HK-2 (cell line): ENCODE measurements around the gene WBP1.
A peak's percentile ranks its signal among the peaks of the same experiment; 100 is the strongest.
"Not testable (repeated sequence)": the region's sequence is repeated elsewhere in the genome, so short reads cannot be mapped to it uniquely, and the experiment has no call there.

Source experiments
- DNase-seq: peaks from one replicate; pipeline ENCODE4 v3.0.0-alpha.2; 2018; ENCODE audit not compliant: unreplicated experiment

WBP1 gene

DNA sequence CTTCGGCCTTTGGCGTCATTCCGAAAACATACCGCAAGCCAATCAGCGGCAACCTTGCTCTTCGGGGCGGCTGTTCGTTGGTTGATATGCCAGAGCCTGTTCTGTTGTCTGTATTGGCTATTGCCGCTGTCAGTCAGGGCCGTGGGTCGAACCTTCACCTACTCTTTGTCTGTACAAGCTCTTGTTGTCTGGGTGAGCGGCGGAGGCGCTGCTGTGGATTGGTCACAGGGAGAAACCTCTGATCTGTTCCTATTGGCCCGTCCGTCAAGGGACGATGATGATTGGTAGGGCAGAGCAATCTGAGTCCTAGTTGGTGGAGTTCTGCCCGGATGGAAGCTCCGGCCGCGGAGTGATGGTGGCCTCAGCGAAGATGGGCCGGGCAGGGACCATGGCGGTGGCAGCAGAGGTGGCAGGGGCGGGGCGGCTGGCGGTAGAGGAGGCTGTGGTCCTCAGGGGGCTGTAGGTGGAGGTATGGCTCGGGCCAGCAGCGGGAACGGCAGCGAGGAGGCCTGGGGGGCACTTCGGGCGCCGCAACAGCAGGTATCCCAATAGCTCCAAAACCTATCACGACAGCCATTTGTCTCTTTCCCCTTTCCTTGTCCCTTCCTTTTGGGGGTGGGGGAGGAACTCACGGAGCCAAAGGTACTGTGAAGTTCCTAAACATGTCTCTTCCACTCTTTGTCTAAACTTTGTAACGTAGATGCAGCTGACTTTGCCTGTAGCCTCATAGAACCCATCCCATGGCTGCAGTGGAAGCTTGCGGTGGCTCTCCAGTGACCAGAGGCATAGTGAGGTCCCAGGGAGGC is at the start of gene WBP1:
Gene WBP1 (plus strand): TSS at position 307 of the 806 bp plus-strand sequence. CDS start 165 bp downstream, at position 472.
- DNase-seq = peak; percentile 100

DNA sequence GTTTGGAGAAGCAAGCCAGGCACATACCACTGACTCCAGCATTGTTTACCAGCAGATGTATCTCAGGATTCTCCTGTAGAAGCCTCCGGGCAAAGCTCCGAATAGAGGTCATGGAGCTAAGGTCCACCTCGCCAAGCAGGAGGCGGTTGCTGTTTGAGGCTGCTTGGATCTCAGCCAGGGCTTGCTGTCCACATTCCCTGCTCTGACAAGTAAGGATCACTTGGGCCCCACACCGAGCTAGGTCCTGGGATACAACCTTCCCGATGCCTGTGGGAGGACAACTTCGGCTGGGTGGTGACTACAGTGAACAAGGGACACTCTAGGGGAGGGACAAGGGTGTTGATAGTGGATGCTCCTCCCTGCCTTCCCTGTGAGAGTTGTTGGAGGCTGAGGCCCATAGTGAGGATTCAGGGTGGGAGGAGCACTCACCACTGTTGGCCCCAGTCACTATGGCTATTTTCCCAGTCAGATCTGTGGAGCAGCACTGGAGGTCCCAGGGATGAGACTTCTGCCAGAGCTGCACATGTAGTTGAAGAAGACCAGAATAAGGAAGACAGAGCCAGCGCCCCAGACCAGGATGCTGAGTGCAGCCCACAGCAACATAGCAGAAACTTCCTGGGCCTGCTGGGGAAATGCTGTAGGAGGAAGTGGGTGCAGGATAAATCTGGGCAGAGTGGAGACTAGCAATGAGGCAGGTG is 45.1 kb upstream of the WBP1 start:
- DNase-seq = no peak

DNA sequence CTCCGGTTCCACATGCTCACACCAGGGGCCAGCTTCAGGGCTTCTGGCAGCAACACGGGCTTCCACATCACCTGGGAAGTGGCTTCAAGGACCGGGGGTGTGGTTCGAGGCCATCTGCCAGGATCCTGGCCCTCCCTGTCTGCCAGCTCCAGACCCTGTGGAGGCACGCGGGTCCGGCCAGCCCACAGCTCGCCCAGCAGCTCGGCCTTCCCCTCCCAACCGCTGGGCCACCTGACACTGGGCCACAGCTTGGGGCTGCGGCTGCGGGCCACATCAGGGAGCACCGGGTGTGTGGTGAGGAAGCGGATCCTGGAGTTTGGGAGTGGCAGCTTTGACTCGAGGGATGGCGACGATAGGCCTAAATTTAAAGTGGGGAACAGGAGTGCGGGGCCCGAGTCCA is 43.8 kb upstream of the WBP1 start:
- no peak for DNase-seq

DNA sequence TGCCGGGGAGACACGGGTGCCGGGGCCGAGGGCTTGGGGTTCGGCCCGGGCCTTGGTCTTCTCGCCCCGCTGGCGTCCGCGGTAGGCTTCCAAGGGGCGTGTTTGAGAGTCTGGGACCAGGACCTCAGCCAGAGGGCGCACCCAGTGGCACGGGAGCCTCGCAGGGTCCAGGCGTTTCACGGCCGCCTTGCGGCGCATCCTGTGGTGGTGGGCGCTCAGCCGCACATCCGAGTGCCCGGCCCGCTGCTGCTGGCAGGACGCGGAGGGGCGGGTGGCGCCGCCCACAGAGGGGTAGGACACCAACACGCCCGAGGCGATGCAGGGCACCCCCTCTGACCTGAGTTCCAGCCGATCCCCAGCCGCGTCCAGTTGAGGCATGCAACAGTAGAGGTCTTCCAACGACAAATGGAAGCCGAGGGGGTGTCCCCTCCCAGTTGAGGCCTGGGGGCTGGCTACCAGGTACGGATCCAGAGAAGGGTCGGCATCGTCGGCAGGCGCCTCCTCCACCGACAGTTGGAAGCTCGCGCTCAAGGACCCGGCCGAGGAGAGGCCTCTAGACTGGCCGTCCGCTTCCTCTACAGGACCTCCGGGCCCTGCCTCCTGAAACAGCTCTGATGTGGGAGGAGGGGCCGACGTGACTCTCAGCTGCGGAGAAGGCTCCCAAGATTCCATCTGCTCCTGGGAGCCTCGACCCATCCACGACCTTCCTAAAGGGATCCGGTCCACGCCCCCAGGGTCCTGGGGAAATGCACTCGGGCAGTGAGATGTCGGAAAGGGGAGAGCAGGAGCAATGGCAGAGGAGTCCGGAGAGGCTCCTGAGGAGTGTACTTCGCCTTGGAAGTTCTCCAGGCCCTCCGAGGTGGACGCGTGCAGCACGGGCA is 43.1 kb upstream of the WBP1 start:
- DNase-seq = no peak

DNA sequence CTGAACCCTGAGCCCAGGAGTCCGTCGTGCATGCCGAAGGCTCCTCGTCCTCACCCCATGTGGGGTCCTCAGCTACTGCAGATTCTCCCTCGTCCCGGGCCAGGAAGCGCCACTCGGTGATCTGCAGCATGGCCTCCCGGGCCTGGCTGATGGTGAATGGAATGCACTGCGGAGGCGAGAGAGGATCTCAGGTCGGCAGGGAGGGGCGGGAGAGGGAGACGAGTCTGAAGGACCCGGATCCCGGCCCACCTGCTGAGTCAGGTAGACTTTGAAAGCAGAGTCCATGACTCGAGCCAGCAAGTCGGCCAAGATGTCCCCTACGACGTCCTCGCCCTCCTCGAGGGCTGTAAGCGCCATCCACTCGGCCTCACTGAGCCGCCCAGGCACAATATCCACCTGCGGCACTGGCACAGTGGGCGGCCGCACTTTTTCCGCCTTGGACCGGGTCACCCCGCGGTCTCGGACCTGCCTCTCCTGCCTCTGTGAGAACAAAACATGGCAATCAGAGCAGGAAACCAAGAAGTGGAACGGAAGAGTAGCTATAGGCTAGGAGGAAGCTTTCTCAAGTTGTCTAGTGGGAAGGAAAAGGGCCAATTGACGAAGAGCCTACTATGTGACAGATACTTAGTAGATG is 42.4 kb upstream of the WBP1 start:
- DNase-seq = no peak

DNA sequence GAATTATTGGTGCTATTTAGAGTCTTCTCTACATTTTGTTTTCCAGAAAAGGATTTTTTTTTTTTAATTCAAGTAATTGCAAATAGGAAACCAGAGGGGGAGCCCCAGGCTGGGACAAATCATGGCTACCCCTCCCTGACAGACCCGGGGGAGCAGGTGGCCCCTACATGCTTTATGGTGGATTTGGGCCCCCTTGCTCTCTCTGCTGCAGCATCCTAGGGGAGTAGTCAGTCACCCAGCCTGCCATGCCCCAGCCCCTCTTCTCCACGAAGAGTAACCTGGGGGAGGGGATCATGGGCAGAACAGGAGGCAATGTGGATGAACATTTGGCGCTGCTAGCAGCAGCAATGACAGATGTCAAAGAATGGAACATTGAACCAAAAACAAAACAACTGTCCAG is 41.5 kb upstream of the WBP1 start:
- no peak for DNase-seq

DNA sequence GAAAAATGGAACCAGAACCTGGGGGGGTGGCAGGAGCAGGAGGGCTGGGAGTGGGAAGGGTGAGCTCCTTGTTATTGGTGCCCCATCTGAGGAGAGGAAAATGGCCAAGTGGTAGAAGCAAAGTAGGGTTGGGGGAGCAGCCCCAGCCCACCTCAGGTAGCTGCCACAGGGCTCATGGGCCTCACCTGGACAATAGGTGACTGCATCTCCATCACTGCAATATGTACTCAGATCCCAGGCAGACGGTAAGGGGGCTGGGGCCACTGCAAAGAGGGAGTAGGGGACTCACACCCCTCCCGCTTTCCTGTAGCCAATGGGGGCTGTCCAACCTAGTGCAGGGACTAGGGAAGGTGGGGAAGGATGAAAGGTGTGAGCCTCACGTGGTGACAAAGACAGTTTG is 41.0 kb upstream of the WBP1 start:
- DNase-seq = no peak

DNA sequence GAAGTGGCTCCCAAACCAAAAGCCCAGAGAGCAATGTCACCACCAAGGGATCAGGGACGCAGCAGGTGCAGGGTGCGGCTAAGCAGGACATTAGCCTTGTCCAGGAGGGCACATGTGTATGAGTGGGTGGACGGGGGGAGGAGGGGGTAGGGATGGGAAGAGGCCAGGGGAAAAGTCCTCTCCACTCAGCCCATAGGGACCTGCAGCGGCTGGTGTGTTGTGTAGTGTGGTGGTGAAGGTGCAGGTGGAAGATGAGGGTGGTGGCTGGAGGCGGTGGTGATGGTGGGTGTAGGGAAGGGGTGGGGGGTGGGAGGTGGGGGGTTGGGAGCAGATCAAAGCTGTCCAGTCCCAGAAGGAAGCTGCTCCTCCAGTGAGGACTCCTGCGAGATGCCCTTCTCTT is 40.5 kb upstream of the WBP1 start:
- DNase-seq = no peak

DNA sequence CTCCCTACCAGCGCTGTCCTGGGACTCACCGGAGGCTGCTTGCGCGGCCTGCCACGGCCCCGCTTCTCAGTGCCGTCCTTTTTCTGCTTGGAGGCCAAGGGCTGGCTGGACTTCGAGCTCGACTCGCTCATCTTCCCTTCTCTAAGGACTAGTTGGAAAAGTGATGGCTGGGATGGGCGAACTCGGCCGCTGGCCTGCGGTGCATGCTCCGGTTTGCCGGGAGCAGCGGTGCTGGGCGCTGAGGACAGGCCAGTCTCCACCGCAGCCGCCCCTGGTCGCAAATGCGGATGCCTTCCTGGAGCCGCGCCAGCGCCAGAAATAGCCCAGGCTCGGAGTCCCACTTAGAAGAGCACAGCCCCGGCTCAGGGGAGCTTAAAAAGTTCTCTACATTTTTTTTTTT is 39.9 kb upstream of the WBP1 start:
- DNase-seq = no peak

DNA sequence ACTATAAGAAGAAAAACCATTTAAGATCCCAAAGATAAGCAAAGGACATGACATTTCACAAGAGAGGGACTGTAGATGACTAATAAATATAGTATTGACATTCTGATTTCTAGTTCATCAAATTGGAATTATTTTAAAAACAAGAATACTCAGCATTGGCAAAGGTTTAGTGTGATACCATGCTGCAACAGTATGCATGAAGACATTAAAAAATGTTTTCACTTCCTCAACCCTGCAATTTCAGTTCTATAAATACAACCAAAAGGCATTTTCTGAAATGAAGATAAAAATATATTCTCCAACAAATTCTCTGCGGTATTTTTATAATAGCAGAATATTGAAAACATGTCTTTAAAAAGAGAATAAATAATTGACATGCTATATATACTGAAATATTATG is 38.9 kb upstream of the WBP1 start:
- no peak for DNase-seq

DNA sequence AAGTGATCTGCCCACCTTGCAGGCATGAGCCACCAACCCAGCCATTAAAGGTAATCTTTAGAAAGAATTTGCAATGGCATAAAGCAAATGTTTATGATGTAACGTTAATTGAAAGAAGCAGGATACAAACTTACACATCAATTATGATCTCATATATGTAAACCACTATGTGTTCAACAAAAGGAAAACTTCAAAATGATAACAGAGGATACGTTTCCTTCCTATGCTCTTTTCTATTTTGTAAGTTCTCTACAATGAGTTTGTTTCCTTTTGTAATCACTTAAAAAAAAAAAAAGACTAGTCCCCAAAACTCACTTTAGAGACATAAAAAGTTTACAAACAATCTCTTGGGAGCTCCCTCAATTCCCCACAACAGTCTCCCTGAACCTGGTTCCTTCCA is 38.2 kb upstream of the WBP1 start:
- no peak for DNase-seq

DNA sequence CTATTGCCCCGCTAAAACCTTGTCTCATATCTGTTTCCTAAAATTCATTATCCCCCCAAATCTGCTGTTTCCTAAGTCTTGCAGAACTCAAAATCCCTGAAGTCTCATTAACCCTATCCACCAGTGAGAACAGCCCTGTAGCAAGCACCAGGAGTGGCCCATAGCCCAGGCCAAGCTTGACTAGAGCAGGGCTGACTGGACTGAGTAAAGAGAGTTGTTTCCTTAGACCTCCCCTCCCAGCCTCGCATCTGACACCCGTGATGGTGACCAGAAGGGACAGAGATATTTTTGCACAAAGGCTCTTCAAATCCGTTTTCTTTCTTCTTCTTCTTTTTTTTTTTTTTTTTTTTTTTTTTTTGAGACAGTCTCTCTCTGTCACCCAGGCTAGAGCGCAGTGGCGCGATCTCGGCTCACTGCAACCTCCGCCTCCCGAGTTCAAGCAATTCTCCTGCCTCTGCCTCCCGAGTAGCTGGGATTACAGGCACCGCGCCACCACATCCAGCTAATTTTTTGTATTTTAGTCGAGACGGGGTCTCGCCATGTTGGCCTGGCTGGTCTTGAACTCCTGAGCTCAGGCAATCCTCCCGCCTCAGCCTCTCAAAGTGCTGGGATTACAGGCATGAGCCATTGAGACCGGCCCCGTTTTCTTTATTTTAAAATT is 37.7 kb upstream of the WBP1 start:
- not testable (repeated sequence) for DNase-seq

DNA sequence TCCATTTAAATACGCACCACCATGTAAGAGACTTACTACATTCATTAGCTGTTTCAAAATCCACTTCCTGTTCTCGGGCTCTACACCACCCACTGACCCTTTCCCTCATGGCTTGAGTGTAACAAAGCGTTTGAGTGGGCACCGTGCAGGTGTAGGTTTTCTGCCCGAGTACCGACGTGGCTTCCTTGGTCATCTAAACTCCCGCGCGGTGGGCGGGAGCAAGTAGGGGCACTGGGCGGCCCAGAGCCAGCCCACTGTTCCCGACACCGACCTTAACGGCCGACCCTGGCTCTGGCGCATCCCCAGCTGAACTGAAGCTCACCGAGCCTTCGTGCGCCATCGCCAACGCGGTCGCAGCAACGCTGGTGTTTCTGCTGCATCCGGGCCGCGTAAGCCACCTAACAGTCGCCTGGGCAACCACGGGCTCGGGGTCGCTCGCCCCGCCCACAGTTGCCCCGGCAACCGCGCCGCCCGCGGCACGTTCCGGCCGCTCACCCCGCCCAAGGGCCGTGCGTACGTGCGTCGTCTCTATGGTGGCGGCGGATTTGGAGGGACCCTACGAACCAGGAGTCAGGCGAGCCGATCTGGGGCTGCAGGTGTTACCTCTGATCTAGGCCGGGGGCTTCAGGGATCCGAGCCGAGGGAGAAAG is 36.9 kb upstream of the WBP1 start, which contains the start of the genes C2orf81 and WDR54:
Gene C2orf81 (minus strand): TSS at position 399 of the 650 bp plus-strand sequence. CDS start 59 bp downstream, at position 340.
Gene WDR54 (plus strand): TSS at position 510 of the 650 bp plus-strand sequence. CDS start 424 bp downstream, outside the sequence.
- no peak for DNase-seq

DNA sequence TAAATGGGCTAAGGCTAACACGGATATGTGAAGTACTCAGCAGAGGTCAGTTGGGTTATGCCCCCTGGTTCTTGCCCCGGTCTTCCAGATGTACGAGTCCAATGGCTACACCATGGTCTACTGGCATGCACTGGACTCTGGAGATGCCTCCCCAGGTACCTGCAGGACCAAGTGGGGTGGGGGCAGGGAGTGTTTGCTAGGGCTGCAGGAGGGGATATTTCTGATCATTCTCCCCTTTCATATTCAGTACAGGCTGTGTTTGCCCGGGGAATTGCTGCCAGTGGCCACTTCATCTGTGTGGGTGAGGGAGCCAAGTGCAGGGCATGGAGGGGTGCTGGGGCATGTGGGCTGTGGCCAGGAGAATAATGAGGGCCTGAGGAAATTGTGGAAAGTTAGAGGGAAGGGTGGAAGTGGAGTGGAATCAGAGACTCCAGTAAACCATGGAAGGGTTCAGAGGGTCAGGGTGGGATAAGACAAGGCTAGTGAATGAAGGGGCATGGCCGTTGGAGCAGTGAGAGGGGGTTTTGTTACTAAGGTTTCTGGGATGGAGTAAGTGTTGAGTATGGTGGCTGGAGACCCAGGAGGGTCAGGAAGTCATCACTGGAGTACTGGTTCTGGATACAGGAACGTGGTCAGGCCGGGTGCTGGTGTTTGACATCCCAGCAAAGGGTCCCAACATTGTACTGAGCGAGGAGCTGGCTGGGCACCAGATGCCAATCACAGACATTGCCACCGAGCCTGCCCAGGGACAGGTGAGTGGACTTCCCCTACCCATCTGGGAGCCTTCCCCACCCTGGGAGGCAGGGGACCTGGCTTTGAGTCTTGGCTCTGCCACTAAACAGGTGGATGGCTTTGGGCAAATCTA is 34.8 kb upstream of the WBP1 start:
- DNase-seq = no peak

DNA sequence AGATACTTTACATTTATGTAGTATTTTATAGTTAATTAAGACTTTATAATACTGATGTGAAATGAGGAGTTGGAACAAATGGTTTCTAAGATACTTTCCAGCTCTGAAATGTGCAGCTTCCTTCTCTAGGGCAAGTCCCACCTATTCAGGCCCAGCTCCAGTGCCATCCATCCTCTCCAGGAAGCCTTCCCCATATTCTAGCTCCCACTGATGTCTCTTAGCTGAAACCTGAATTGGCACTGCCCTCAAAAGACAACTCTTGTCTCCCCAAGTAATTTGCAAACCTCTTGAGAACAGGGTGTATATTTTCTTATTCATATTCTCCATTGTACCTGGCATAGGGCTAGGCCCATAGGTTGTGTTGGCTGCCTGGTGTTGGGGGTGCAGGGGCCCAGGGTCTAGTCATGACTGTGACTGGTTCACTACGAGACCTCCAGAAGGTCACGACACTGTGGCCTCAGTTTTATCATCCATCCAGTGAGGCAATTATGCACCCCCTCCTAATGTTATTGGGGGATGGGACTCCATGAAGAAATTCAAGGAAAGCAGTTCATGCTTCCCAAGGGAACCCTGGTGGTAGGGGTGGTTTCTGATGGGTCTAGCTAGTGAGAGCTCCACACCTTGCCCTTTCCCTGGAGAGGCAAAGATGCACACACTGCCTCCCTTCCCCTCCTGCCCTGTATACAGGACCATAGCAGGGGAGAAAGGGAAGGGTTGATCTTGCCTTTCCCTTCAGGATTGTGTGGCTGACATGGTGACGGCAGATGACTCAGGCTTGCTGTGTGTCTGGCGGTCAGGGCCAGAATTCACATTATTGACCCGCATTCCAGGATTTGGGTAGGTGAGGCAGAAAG is 33.9 kb upstream of the WBP1 start:
- DNase-seq = no peak

DNA sequence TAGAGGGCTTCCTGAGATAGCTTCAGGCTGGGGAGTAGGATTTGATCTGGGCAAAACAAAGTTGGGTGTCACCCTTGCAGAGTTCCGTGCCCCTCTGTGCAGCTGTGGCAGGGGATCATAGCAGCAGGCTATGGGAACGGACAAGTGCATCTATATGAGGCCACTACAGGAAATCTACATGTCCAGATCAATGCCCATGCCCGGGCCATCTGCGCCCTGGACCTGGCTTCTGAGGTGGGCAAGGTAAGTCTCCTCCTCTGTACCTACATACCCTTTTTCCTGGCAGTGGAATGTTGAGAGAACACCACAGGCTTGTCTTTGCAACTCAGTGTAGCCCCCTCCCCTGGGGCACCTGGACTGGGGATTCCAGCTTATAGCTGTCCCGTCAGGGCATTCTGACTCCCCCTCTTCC is 33.2 kb upstream of the WBP1 start:
- no peak for DNase-seq

DNA sequence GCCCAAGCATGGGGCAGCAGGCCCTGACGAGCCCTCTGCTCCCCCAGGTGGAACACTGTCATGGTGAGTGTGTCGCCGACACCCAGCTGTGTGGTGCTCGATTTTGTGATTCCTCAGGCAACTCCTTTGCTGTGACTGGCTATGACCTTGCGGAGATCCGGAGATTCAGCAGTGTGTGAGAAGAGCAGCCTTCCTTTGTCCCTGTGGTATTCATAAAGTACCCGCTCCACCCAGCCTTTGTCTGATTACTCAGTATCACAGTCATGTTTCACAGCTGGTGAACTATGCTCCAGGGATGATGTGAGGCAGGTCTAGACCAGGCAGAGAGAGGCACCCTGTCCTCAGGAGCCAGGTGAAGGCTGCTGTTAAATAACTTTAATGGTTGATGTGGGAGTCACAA is 32.7 kb upstream of the WBP1 start:
- DNase-seq = no peak

DNA sequence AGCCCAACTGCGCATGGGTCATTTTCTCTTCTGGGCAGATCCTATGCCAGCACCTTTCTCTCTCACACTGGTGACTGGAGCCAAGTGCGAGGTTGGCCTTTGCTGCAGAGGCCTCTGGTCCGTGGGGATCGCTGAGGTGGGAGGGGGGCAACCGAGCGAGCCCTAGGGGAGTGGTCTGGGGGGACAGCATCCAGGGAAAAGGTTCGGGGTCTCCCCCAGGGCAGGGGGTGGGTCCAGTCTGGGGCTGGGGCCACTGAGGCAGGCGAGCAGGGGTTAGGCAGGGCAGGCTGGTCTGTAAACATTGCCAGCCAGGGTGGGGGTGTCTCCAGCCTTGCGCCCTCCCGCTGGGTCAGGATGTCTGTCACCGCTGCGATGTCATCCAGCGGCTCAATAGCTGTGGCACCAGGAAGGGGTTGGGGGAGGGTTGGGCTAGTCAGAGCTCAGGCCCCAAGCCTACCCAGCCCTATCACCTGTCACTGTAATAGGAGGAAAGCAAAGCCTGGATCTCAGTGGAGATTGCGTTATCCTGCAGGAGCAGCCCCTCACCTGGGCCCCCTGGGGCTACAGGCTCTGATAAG is 32.0 kb upstream of the WBP1 start:
- no peak for DNase-seq
